ENCODE measurements around the gene SEMA5A.

DNA sequence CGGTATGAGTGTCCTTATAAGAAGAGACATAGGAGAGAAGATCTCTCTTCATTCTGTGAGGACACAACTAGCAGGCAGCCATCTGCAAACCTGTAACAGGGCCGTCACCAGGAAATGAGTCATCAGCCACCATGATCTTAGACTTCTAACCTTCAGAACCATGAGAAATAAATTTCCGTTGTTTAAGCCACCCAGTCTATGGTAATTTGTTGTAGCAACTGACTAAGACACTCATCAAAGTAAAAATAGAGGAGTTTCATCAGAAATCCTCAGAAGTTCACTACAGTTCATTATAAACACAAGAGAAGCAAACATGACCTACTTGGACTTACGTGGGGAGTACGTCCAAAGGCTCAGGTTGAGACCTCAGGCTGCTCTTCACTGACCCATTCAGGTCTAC, 357.7 kb downstream of the SEMA5A start:
- TF ChIP-seq POLR2A (IDR thresholded peaks at IDR 0.05; ENCODE audit: low read depth, low read length) (no peak), TAF1 (IDR thresholded peaks at IDR 0.05; ENCODE audit: borderline replicate concordance, low read depth, low read length) (no peak)

Data from GM12892 (cell line).